Vagina (tissue), 2 donors: ENCODE data around the gene CHD1.
"Not testable (repeated sequence)": the region's sequence is repeated elsewhere in the genome, so short reads cannot be mapped to it uniquely, and the experiment has no call there.

ENCODE experiments used
- CTCF ChIP-seq, 3 experiments: fragments of 450-650 bp in 2 of 3; fragments of 200-600 bp in 1 of 3; sonication (generic) in 1 of 3; IDR thresholded peaks; one replicate each; pipeline ENCODE4 v1.5.1; 2017 to 2019; ENCODE audit warnings: antibody characterized with exemption in 3 of 3, mild to moderate bottlenecking in 2 of 3, moderate library complexity in 2 of 3
- POLR2A ChIP-seq, 2 donors: fragments of 450-650 bp; IDR thresholded peaks; one replicate each; pipeline ENCODE4 v1.6.1; 2017; ENCODE audit warnings: antibody characterized with exemption in 2 of 2, mild to moderate bottlenecking in 2 of 2, moderate library complexity in 2 of 2
- POLR2AphosphoS5 ChIP-seq, 2 donors: sonication (generic); formaldehyde crosslinking; IDR thresholded peaks; one replicate each; pipeline ENCODE4 v1.9.0; 2017; ENCODE audit warnings: antibody characterized with exemption in 2 of 2, mild to moderate bottlenecking in 2 of 2, low read depth in 1 of 2; ENCODE audit not compliant: insufficient read depth in 1 of 2

- TF ChIP-seq CTCF (IDR thresholded peaks at IDR 0.05); POLR2AphosphoS5 (IDR thresholded peaks at IDR 0.05; ENCODE audit: insufficient read depth in 1 of 2, low read depth in 1 of 2); POLR2A (IDR thresholded peaks at IDR 0.05): not testable (repeated sequence)
These were observed 26.7 kb upstream of the CHD1 start for GRCh38 chr5:98955471-98955870.
